Endothelial cell of umbilical vein (primary cell): ENCODE measurements around the gene WNT7B.

ENCODE experiments used
- EZH2 ChIP-seq: IDR thresholded peaks from 2 replicates; pipeline ENCODE4 v1.6.1; 2012; ENCODE audit warnings: borderline replicate concordance, low read depth, mild to moderate bottlenecking, moderate library complexity, low read length, inconsistent platforms; ENCODE audit not compliant: severe bottlenecking
- FOS ChIP-seq: IDR thresholded peaks from 2 replicates; pipeline ENCODE4 v1.6.1; 2011; ENCODE audit warnings: mild to moderate bottlenecking, low read length, moderate library complexity, borderline replicate concordance; ENCODE audit not compliant: insufficient read depth
- JUN ChIP-seq: IDR thresholded peaks from 2 replicates; pipeline ENCODE4 v1.6.1; 2011; ENCODE audit warnings: borderline replicate concordance, low read depth; ENCODE audit not compliant: insufficient read length, insufficient read depth
- MYC ChIP-seq: IDR thresholded peaks from one replicate; pipeline ENCODE4 v1.6.1; 2011; ENCODE audit warnings: mild to moderate bottlenecking, low read depth, low read length
- POLR2A ChIP-seq: IDR thresholded peaks from 2 replicates; pipeline ENCODE4 v1.6.1; 2012; ENCODE audit warnings: low read depth, mild to moderate bottlenecking, control low read depth, low read length
- POLR2AphosphoS5 ChIP-seq: IDR thresholded peaks from 2 replicates; pipeline ENCODE4 v1.6.1; 2012; ENCODE audit warnings: low read depth, mild to moderate bottlenecking, control low read depth, low read length, moderate library complexity; ENCODE audit not compliant: insufficient read depth
- TF ChIP-seq, protein P1 (sequence below), 2 donors: IDR thresholded peaks; 1 replicate in 1 of 2; 2 replicates in 1 of 2; pipeline ENCODE4 v1.5.1; 2011; ENCODE audit warnings: low read length in 2 of 2, mild to moderate bottlenecking in 2 of 2, moderate library complexity in 2 of 2, control low read depth in 1 of 2, inconsistent platforms in 1 of 2, low read depth in 1 of 2; ENCODE audit not compliant: insufficient read depth in 1 of 2; ENCODE audit errors: extremely low read depth in 1 of 2

DNA sequence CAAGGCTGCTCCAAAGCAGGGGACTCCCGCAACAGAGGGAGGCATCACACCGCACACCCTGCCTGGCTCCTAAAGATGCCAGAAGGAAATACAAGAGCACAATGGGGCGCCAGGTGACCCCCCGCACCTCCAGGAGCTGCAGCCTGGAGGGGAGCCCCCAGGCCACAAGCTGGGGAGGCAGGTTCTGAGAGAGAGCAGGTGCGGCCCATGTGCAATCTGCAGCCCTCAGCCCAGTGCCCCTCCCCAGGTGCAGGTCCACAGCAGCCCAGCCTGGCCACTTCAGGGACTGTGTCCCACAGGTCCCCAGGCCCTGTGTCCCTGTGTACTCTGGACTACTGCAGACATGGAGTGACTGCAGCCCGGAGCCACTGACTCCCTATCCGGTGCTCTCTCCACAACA is 13.1 kb downstream of the WNT7B start:
- TF ChIP-seq, protein P1, sequence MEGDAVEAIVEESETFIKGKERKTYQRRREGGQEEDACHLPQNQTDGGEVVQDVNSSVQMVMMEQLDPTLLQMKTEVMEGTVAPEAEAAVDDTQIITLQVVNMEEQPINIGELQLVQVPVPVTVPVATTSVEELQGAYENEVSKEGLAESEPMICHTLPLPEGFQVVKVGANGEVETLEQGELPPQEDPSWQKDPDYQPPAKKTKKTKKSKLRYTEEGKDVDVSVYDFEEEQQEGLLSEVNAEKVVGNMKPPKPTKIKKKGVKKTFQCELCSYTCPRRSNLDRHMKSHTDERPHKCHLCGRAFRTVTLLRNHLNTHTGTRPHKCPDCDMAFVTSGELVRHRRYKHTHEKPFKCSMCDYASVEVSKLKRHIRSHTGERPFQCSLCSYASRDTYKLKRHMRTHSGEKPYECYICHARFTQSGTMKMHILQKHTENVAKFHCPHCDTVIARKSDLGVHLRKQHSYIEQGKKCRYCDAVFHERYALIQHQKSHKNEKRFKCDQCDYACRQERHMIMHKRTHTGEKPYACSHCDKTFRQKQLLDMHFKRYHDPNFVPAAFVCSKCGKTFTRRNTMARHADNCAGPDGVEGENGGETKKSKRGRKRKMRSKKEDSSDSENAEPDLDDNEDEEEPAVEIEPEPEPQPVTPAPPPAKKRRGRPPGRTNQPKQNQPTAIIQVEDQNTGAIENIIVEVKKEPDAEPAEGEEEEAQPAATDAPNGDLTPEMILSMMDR (IDR thresholded peaks at IDR 0.05; ENCODE audit: extremely low read depth in 1 of 2, insufficient read depth in 1 of 2, low read depth in 1 of 2, low read length in 2 of 2), result no peak
- no peak for TF ChIP-seq MYC
- no peak for TF ChIP-seq POLR2A
- TF ChIP-seq EZH2, result no peak
- TF ChIP-seq POLR2AphosphoS5, result no peak
- no peak for TF ChIP-seq JUN
- TF ChIP-seq FOS, result no peak
